ENCODE results near the gene MASP1. TPM values are rescaled to one million over a fixed set of nuclear protein-coding genes. Genes with fewer than 3 reads are reported as not detected.
"Not testable (repeated sequence)": the region's sequence is repeated elsewhere in the genome, so short reads cannot be mapped to it uniquely, and the experiment has no call there.

Gene MASP1
- total RNA-seq, 1 donor = not detected

- H3K4me3 ChIP-seq (ENCODE audit: low read length) = no peak overlapping the region
- no peaks in the 10 kb centered on the region for H3K4me1 ChIP-seq (ENCODE audit: insufficient read depth, low read length)
- H3K27me3 ChIP-seq (ENCODE audit: insufficient read depth, low read length) = peaks cover 4% of the 10 kb centered on the region
- H3K9me3 ChIP-seq (ENCODE audit: low read depth, low read length) = no peaks in the 10 kb centered on the region
These were observed 82.0 kb downstream of the MASP1 start for GRCh38 chr3:187209491-187209890.

DNA sequence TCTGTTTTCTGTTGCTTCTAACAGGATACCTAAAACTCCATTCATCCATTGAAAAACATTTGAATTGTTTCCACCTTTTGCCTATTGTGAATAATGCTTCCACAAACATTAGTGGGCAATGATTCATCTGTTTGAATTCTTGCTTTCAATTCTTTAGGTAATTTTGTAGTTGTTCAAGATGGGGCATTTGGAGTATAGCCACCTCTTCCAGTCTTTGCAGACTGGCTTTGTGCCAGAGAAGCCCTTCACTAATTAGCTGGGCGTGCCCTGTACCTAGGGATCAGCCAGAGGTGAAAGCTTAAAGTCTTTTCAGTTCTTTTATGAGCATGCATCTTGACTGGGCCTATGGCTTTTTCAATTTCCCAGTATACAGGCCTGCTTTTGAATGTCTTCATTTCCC is 83.4 kb downstream of the MASP1 start:
- Histone ChIP-seq H3K9me3 (ENCODE audit: low read depth, low read length) (no peaks in the 10 kb centered on the region), H3K4me1 (ENCODE audit: insufficient read depth, low read length) (no peaks in the 10 kb centered on the region), H3K4me3 (ENCODE audit: low read length) (no peak overlapping the region), H3K27me3 (ENCODE audit: insufficient read depth, low read length) (no peaks in the 10 kb centered on the region)

GRCh38 chr3:187207624-187208023 is 83.9 kb downstream of the MASP1 start:
- Histone ChIP-seq H3K27me3 (ENCODE audit: insufficient read depth, low read length) (no peaks in the 10 kb centered on the region), H3K9me3 (ENCODE audit: low read depth, low read length) (no peaks in the 10 kb centered on the region), H3K4me3 (ENCODE audit: low read length) (no peak overlapping the region), H3K4me1 (ENCODE audit: insufficient read depth, low read length) (no peaks in the 10 kb centered on the region)

- Histone ChIP-seq H3K4me1 (ENCODE audit: insufficient read depth, low read length) (no peaks in the 10 kb centered on the region), H3K9me3 (ENCODE audit: low read depth, low read length) (no peaks in the 10 kb centered on the region), H3K4me3 (ENCODE audit: low read length) (no peak overlapping the region), H3K27me3 (ENCODE audit: insufficient read depth, low read length) (no peaks in the 10 kb centered on the region)
These were observed 84.5 kb downstream of the MASP1 start for GRCh38 chr3:187207062-187207461.

DNA sequence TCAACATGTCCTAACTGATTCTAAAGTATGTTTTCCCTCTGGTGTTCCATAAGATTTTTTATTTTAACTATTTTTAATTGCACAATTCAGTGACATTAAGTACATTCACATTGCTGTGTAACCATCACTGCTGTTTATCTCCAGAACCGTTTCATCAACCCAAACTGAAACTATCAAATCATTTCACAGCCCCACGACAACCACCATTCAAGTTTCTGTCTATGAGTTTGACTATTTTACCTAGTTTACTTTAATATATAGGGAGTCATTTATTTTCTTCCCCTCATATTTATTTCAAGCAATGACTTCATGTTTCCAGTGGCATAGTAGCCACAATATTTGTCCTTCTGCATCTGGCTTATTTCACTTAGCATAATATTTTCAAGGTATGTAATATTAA is 85.9 kb downstream of the MASP1 start:
- Histone ChIP-seq H3K9me3 (ENCODE audit: low read depth, low read length) (no peaks in the 10 kb centered on the region), H3K4me1 (ENCODE audit: insufficient read depth, low read length) (no peaks in the 10 kb centered on the region), H3K4me3 (ENCODE audit: low read length) (no peak overlapping the region), H3K27me3 (ENCODE audit: insufficient read depth, low read length) (no peaks in the 10 kb centered on the region)

DNA sequence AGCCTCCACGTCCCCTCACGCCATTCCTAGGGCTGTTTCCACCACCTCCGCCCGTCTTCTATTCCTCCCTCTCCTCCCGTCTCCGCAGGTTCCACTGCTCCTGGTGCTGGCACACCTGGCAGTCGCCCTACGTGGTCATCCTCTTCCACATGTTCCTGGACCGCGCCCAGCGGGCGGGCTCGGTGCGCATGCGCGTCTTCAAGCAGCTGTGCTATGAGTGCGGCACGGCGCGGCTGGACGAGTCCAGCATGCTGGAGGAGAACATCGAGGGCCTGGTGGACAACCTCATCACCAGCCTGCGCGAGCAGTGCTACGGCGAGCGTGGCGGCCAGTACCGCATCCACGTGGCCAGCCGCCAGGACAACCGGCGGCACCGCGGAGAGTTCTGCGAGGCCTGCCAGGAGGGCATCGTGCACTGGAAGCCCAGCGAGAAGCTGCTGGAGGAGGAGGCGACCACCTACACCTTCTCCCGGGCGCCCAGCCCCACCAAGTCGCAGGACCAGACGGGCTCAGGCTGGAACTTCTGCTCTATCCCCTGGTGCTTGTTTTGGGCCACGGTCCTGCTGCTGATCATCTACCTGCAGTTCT is 92.0 kb downstream of the MASP1 start:
- not testable (repeated sequence) for H3K4me1 ChIP-seq (ENCODE audit: insufficient read depth, low read length); H3K4me3 ChIP-seq (ENCODE audit: low read length); H3K9me3 ChIP-seq (ENCODE audit: low read depth, low read length)
- peaks cover 14% of the 10 kb centered on the region for H3K27me3 ChIP-seq (ENCODE audit: insufficient read depth, low read length)

- Histone ChIP-seq H3K4me3 (ENCODE audit: low read length) (no peak overlapping the region), H3K4me1 (ENCODE audit: insufficient read depth, low read length) (no peaks in the 10 kb centered on the region), H3K27me3 (ENCODE audit: insufficient read depth, low read length) (peaks cover 23% of the 10 kb centered on the region), H3K9me3 (ENCODE audit: low read depth, low read length) (no peaks in the 10 kb centered on the region)
These were observed 93.0 kb downstream of the MASP1 start for GRCh38 chr3:187198490-187198889.

DNA sequence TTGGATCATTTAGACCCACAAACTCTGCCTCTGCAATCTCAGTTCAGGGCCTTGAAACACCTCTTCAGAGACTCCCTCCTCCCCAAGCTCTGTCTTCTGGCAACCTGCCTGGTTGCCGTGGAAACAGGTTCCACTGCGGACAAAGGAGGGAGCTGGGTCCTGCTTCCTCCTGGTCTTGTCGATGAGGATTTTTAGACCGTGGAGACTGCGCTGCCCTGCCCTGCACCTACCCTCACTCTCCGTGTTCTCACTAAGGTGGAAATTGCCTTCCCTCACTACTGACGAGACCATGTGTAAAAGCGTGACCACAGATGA is 94.2 kb downstream of the MASP1 start, which contains the start of gene RTP1:
Gene RTP1 (plus strand): TSS at position 152 of the 315 bp plus-strand sequence. CDS start 30 bp downstream, at position 182.
- Histone ChIP-seq H3K4me1 (ENCODE audit: insufficient read depth, low read length) (no peaks in the 10 kb centered on the region), H3K4me3 (ENCODE audit: low read length) (no peak within 1 kb of the TSS), H3K27me3 (ENCODE audit: insufficient read depth, low read length) (peaks cover 26% of the 10 kb centered on the region), H3K9me3 (ENCODE audit: low read depth, low read length) (no peaks in the 10 kb centered on the region)

GRCh38 chr3:187196573-187197334 is 94.8 kb downstream of the MASP1 start:
- Histone ChIP-seq H3K4me3 (ENCODE audit: low read length) (no peak overlapping the region), H3K27me3 (ENCODE audit: insufficient read depth, low read length) (peaks cover 30% of the 10 kb centered on the region), H3K4me1 (ENCODE audit: insufficient read depth, low read length) (no peaks in the 10 kb centered on the region), H3K9me3 (ENCODE audit: low read depth, low read length) (no peaks in the 10 kb centered on the region)

- Histone ChIP-seq H3K27me3 (ENCODE audit: insufficient read depth, low read length) (peaks cover 49% of the 10 kb centered on the region), H3K4me1 (ENCODE audit: insufficient read depth, low read length) (peaks cover 4% of the 10 kb centered on the region), H3K9me3 (ENCODE audit: low read depth, low read length) (no peaks in the 10 kb centered on the region), H3K4me3 (ENCODE audit: low read length) (no peak overlapping the region)
These were observed 98.4 kb downstream of the MASP1 start for GRCh38 chr3:187193181-187193580.

- H3K4me3 ChIP-seq (ENCODE audit: low read length) = no peak overlapping the region
- H3K27me3 ChIP-seq (ENCODE audit: insufficient read depth, low read length) = peaks cover 49% of the 10 kb centered on the region
- H3K4me1 ChIP-seq (ENCODE audit: insufficient read depth, low read length) = peaks cover 4% of the 10 kb centered on the region
- no peaks in the 10 kb centered on the region for H3K9me3 ChIP-seq (ENCODE audit: low read depth, low read length)
These were observed 100.3 kb downstream of the MASP1 start for GRCh38 chr3:187191271-187191670.

DNA sequence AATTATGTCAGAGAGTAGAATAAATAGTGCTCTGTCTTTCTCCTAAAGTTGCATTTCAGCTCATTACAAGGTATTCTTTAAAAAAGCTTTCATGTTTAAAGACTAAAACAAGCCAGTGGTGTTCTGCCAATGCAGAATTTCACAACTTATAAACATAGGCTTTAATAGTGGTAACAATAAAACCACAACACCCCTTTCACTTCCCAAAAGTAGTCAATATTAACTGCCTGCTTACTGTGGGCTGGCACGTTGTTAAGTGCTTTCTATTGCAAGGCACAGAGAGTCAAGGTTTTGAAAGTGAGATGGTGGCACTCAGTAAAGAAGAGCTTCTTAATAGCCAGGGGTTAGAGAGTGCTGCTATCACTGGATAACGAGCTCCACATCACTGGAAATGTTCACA is 102.6 kb downstream of the MASP1 start:
- Histone ChIP-seq H3K4me1 (ENCODE audit: insufficient read depth, low read length) (peaks cover 4% of the 10 kb centered on the region), H3K27me3 (ENCODE audit: insufficient read depth, low read length) (peaks cover 33% of the 10 kb centered on the region), H3K9me3 (ENCODE audit: low read depth, low read length) (no peaks in the 10 kb centered on the region), H3K4me3 (ENCODE audit: low read length) (no peak overlapping the region)

- Histone ChIP-seq H3K4me3 (ENCODE audit: low read length) (no peak overlapping the region), H3K27me3 (ENCODE audit: insufficient read depth, low read length) (peaks cover 27% of the 10 kb centered on the region), H3K9me3 (ENCODE audit: low read depth, low read length) (no peaks in the 10 kb centered on the region), H3K4me1 (ENCODE audit: insufficient read depth, low read length) (peaks cover 4% of the 10 kb centered on the region)
These were observed 104.6 kb downstream of the MASP1 start for GRCh38 chr3:187186801-187187421.

- no peaks in the 10 kb centered on the region for H3K9me3 ChIP-seq (ENCODE audit: low read depth, low read length)
- H3K4me1 ChIP-seq (ENCODE audit: insufficient read depth, low read length) = peaks cover 4% of the 10 kb centered on the region
- peaks cover 22% of the 10 kb centered on the region for H3K27me3 ChIP-seq (ENCODE audit: insufficient read depth, low read length)
- H3K4me3 ChIP-seq (ENCODE audit: low read length) = no peak overlapping the region
These were observed 105.2 kb downstream of the MASP1 start for GRCh38 chr3:187186375-187186774.

GRCh38 chr3:187185759-187186158 is 105.8 kb downstream of the MASP1 start:
- H3K9me3 ChIP-seq (ENCODE audit: low read depth, low read length) = no peaks in the 10 kb centered on the region
- H3K27me3 ChIP-seq (ENCODE audit: insufficient read depth, low read length) = peaks cover 18% of the 10 kb centered on the region
- peaks cover 4% of the 10 kb centered on the region for H3K4me1 ChIP-seq (ENCODE audit: insufficient read depth, low read length)
- H3K4me3 ChIP-seq (ENCODE audit: low read length) = no peak overlapping the region

Measured in mononuclear cell (primary cell).